NCI-H1092 (cell line): ENCODE measurements around the gene COL13A1.
A peak's percentile ranks its signal among the peaks of the same experiment; 100 is the strongest.

Experiments used
- DNase-seq: peaks from one replicate; lab custom pipeline; 2025; lab: John Stamatoyannopoulos, UW

COL13A1 gene

GRCh38 chr10:69944761-69945160 lies 143.1 kb downstream of the COL13A1 start:
- DNase-seq, result no peak

GRCh38 chr10:69948261-69948660 lies 146.6 kb downstream of the COL13A1 start:
- DNase-seq, result peak; percentile 11

- no peak for DNase-seq
Measured at GRCh38 chr10:69949770-69950169, 148.1 kb downstream of the COL13A1 start.

- no peak for DNase-seq
Measured at GRCh38 chr10:69951658-69952057, 150.0 kb downstream of the COL13A1 start.

- no peak for DNase-seq
Measured at GRCh38 chr10:69952069-69952800, 150.5 kb downstream of the COL13A1 start.

- DNase-seq, result no peak
Measured at GRCh38 chr10:69952821-69953221, 151.1 kb downstream of the COL13A1 start.

GRCh38 chr10:69953851-69954250 lies 152.1 kb downstream of the COL13A1 start:
- DNase-seq, result no peak

GRCh38 chr10:69955211-69955805 lies 153.6 kb downstream of the COL13A1 start:
- DNase-seq, result no peak

- no peak for DNase-seq
Measured at GRCh38 chr10:69955897-69956740, 154.4 kb downstream of the COL13A1 start.

- no peak for DNase-seq
Measured at GRCh38 chr10:69956741-69957230, 155.1 kb downstream of the COL13A1 start.

- no peak for DNase-seq
Measured at GRCh38 chr10:69957241-69957885, 155.7 kb downstream of the COL13A1 start.

- peak; percentile 7 for DNase-seq
Measured at GRCh38 chr10:69957886-69958555, 156.3 kb downstream of the COL13A1 start.

GRCh38 chr10:69958556-69958902 lies 156.8 kb downstream of the COL13A1 start:
- DNase-seq, result no peak

GRCh38 chr10:69959911-69960310 lies 158.2 kb downstream of the COL13A1 start:
- DNase-seq, result no peak

- no peak for DNase-seq
Measured at GRCh38 chr10:69960606-69960987, 158.9 kb downstream of the COL13A1 start.

- DNase-seq, result no peak
Measured at GRCh38 chr10:69960988-69961880, 159.5 kb downstream of the COL13A1 start.

- DNase-seq, result no peak
Measured at GRCh38 chr10:69961881-69962745, 160.4 kb downstream of the COL13A1 start.

GRCh38 chr10:69962746-69963135 lies 161.0 kb downstream of the COL13A1 start:
- DNase-seq, result no peak

GRCh38 chr10:69963178-69963834 lies 161.6 kb downstream of the COL13A1 start:
- no peak for DNase-seq
